Sigmoid colon (tissue), 4 donors: Measurements from ENCODE around the gene MRPL48.

Experiments
- CTCF ChIP-seq, 4 experiments: fragments of 450-650 bp in 3 of 4; fragments of 200-600 bp in 1 of 4; IDR thresholded peaks; one replicate each; pipeline ENCODE4 v1.5.1; 2016 to 2019; ENCODE audit warnings: antibody characterized with exemption in 4 of 4, mild to moderate bottlenecking in 3 of 4, moderate library complexity in 2 of 4
- EP300 ChIP-seq, 4 donors: sonication (generic); formaldehyde crosslinking; IDR thresholded peaks; one replicate each; pipeline ENCODE4 v1.6.1; 2017; ENCODE audit warnings: antibody characterized with exemption in 4 of 4

GRCh38 chr11:73852049-73852448 lies 64.4 kb downstream of the MRPL48 start:
- TF ChIP-seq EP300 (IDR thresholded peaks at IDR 0.05) (no peak), CTCF (IDR thresholded peaks at IDR 0.05) (no peak)
